K562 (cell line): ENCODE results near the gene LDAH. TPM values are rescaled to one million over a fixed set of nuclear protein-coding genes. Genes with fewer than 3 reads are reported as not detected.
A peak's percentile ranks its signal among the peaks of the same experiment; 100 is the strongest.

Source experiments
- CBX1 ChIP-seq: sonication (generic); IDR thresholded peaks from 2 replicates; pipeline ENCODE4 v1.6.1; 2016; ENCODE audit warnings: antibody characterized with exemption, low read depth, mild to moderate bottlenecking
- E2F1 ChIP-seq: sonication (generic); formaldehyde crosslinking; IDR thresholded peaks from 2 replicates; pipeline ENCODE4 v1.8.1; 2023; ENCODE audit warnings: mild to moderate bottlenecking, missing genetic modification reagents, moderate library complexity
- ETV6 ChIP-seq, 3 experiments: fragments of 150-350 bp in 1 of 3; sonication (generic) in 1 of 3; formaldehyde crosslinking in 1 of 3; IDR thresholded peaks; 2 replicates each; pipeline versions ENCODE4 v1.6.1 to v1.8.0; 2014 to 2022; ENCODE audit warnings: borderline replicate concordance in 2 of 3, low read depth in 2 of 3, antibody characterized with exemption in 1 of 3, low read length in 1 of 3, mild to moderate bottlenecking in 1 of 3, missing genetic modification reagents in 1 of 3
- FOXJ2 ChIP-seq: fragments of 200-800 bp; sonication (Bioruptor generic); IDR thresholded peaks from 2 replicates; pipeline ENCODE4 v1.6.1; 2016; ENCODE audit warnings: missing genetic modification characterization, missing compliant biosample characterization
- HBP1 ChIP-seq: fragments of 450-650 bp; formaldehyde crosslinking; IDR thresholded peaks from 2 replicates; pipeline ENCODE4 v1.4.0; 2022; ENCODE audit warnings: missing genetic modification characterization
- HDGF ChIP-seq: fragments of 450-650 bp; IDR thresholded peaks from 2 replicates; pipeline ENCODE4 v1.6.1; 2016
- KLF6 ChIP-seq: fragments of 250-450 bp; sonication (Bioruptor Pico); IDR thresholded peaks from 2 replicates; pipeline ENCODE4 v1.4.0; 2020; ENCODE audit warnings: mild to moderate bottlenecking, moderate library complexity, borderline replicate concordance
- MEF2D ChIP-seq: conservative IDR thresholded peaks from 2 replicates; pipeline ENCODE4 v1.6.1; 2016; ENCODE audit warnings: low read depth, missing genetic modification characterization, missing compliant biosample characterization
- PATZ1 ChIP-seq: fragments of 250-450 bp; sonication (Bioruptor Pico); IDR thresholded peaks from 2 replicates; pipeline ENCODE4 v1.5.0; 2020; ENCODE audit warnings: mild to moderate bottlenecking, borderline replicate concordance
- PHB2 ChIP-seq: fragments of 450-650 bp; IDR thresholded peaks from 2 replicates; pipeline ENCODE4 v1.6.1; 2017; ENCODE audit warnings: low read depth
- POLR2G ChIP-seq: fragments of 200-400 bp; formaldehyde crosslinking; IDR thresholded peaks from 2 replicates; pipeline ENCODE4 v1.6.1; 2017; ENCODE audit warnings: low read depth, mild to moderate bottlenecking, antibody characterized with exemption, low read length, moderate library complexity
- RHOXF2B ChIP-seq: fragments of 250-450 bp; sonication (Bioruptor Pico); conservative IDR thresholded peaks from 2 replicates; pipeline ENCODE4 v1.5.1; 2021
- SIN3B ChIP-seq: fragments of 450-650 bp; IDR thresholded peaks from 2 replicates; pipeline ENCODE4 v1.6.1; 2017; ENCODE audit warnings: low read depth, mild to moderate bottlenecking, moderate library complexity
- STAG1 ChIP-seq: sonication (generic); formaldehyde crosslinking; IDR thresholded peaks from 2 replicates; pipeline ENCODE4 v1.5.0; 2020; ENCODE audit warnings: missing genetic modification reagents, borderline replicate concordance
- TFAM ChIP-seq: fragments of 250-450 bp; sonication (Bioruptor Pico); conservative IDR thresholded peaks from 2 replicates; pipeline ENCODE4 v1.5.0; 2021; ENCODE audit warnings: mild to moderate bottlenecking, moderate library complexity
- ZBED1 ChIP-seq: IDR thresholded peaks from 2 replicates; pipeline ENCODE4 v1.6.1; 2014
- ZNF134 ChIP-seq: fragments of 250-450 bp; sonication (Bioruptor Pico); conservative IDR thresholded peaks from 2 replicates; pipeline ENCODE4 v1.4.0; 2020
- ZNF280B ChIP-seq: fragments of 250-450 bp; sonication (Bioruptor Pico); IDR thresholded peaks from 2 replicates; pipeline ENCODE4 v1.5.1; 2021; ENCODE audit warnings: mild to moderate bottlenecking
- ZNF3 ChIP-seq: fragments of 250-450 bp; sonication (Bioruptor Pico); IDR thresholded peaks from 2 replicates; pipeline ENCODE4 v1.5.0; 2021; ENCODE audit warnings: mild to moderate bottlenecking, moderate library complexity
- ZNF444 ChIP-seq: fragments of 250-450 bp; sonication (Bioruptor Pico); IDR thresholded peaks from 2 replicates; pipeline ENCODE4 v1.4.0; 2020; ENCODE audit warnings: mild to moderate bottlenecking, moderate library complexity
- ZNF551 ChIP-seq: fragments of 250-450 bp; sonication (Bioruptor Pico); IDR thresholded peaks from 2 replicates; pipeline ENCODE4 v1.5.0; 2021; ENCODE audit warnings: mild to moderate bottlenecking, moderate library complexity
- polyA plus RNA-seq, 8 experiments: library from polyadenylated mRNA; depleted of rRNA in 4 of 8; stranded (reverse) in 5 of 8; unstranded in 3 of 8; fragments of >200 nt; fragmentation: Nextera tagmentation in 2 of 8; fragmentation: Illumina TruSeq in 1 of 8; extraction: Ambion mirVana in 2 of 8; extraction: Trizol in 1 of 8; gene quantifications; 2 replicates each; pipeline versions ENCODE4 v1.2.1 to v1.2.3, GENCODE V29; 2011 to 2014; ENCODE audit warnings: inconsistent platforms in 1 of 8, missing spikeins in 1 of 8
- total RNA-seq, 7 experiments: library from RNA; depleted of rRNA in 6 of 7; stranded (reverse); fragments of >200 nt in 6 of 7; fragmentation: Illumina TruSeq in 2 of 7; extraction: Trizol in 2 of 7; gene quantifications; 2 replicates each; pipeline versions ENCODE4 v1.2.1 to v1.2.3, GENCODE V29; 2011 to 2021; ENCODE audit warnings: low replicate concordance in 1 of 7

The LDAH gene
- total and polyA plus RNA-seq, 9 of the 15 experiments (the other 6 are each of a cell fraction or from before 2014, with no cell fraction given): 22.3 to 60.1 (median 40.0) TPM

GRCh38 chr2:20661421-20662307 is 161.2 kb downstream of the LDAH start (continued):
- TF ChIP-seq ZNF280B: no peak
- no peak for TF ChIP-seq POLR2G
- 0 out of 2 replicates have a peak, but pooled peaks have one; percentile 26 for TF ChIP-seq CBX1
- no peak for TF ChIP-seq PHB2
- no peak for TF ChIP-seq KLF6 (CRISPR knock-in tag)
- TF ChIP-seq ZNF134 (CRISPR knock-in tag): no peak
- no peak for TF ChIP-seq TFAM (CRISPR knock-in tag)
- TF ChIP-seq STAG1 (CRISPR knock-in tag): peak; percentile 75; the same call in 1 of the 2 replicates
- TF ChIP-seq ZNF444: no peak
- no peak for TF ChIP-seq FOXJ2 (tag)
- no peak for TF ChIP-seq ZNF551
- TF ChIP-seq MEF2D (tag): no peak
- TF ChIP-seq PATZ1 (CRISPR knock-in tag): no peak
- no peak for TF ChIP-seq SIN3B
- TF ChIP-seq HDGF: no peak
- no peak for TF ChIP-seq ZNF3 (CRISPR knock-in tag)
- no peak for TF ChIP-seq E2F1 (CRISPR knock-in tag)
- TF ChIP-seq ETV6 (IDR thresholded peaks at IDR 0.05; ENCODE audit: borderline replicate concordance in 1 of 2, low read depth in 2 of 2, low read length in 1 of 2): no peak
- TF ChIP-seq ETV6 (CRISPR knock-in tag; IDR thresholded peaks at IDR 0.05; ENCODE audit: borderline replicate concordance): no peak
- no peak for TF ChIP-seq ZBED1
- TF ChIP-seq HBP1 (CRISPR knock-in tag): no peak
- TF ChIP-seq RHOXF2B (CRISPR knock-in tag): no peak
